Middle frontal gyrus (tissue), 1 donor: ENCODE data around the gene LRCH1.

Experiments
- DNase-seq: peaks from one replicate; pipeline ENCODE4 v3.0.0-alpha.2; 2015; ENCODE audit warnings: low spot score; ENCODE audit errors: extremely low spot score

Gene LRCH1

DNA sequence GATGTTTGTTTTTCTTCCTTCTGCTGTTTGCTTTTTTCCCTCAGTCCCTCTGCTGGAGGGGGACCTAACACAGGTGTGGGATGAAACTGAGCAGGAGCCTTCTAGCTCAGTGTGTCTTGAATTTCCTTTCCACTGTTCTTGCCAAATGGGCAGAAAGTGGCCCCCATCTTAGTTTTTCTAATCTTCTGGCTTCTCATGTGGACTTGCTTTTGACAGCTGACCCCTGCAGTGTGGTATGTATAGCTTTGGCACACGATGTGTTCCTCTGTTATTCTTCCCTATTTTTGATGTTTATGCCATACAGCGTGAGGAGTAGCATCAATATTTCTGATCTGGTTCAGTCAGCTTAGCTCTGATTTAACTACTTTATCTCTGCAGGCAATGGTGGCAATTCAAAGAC, 8.3 kb downstream of the LRCH1 start:
- DNase-seq: no peak

DNA sequence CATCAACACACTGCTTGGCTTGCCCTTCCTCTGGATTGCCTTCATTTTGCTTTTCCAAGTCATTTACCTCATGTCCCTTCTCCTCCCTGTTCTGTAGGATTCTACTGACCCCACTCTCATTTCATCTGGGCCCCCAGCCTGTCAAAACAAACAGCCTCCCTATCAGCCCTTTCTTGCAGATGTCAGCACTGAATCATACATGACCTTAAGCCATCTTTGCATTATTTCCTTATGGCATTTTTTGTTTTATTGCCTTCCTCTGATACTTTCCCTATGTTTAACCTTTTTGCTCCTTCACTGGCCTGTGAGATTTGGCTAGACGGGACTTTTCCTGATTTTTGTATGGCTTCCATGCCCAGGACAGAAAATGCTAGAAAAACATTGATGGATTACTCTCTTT, 8.7 kb downstream of the LRCH1 start:
- DNase-seq: no peak

DNA sequence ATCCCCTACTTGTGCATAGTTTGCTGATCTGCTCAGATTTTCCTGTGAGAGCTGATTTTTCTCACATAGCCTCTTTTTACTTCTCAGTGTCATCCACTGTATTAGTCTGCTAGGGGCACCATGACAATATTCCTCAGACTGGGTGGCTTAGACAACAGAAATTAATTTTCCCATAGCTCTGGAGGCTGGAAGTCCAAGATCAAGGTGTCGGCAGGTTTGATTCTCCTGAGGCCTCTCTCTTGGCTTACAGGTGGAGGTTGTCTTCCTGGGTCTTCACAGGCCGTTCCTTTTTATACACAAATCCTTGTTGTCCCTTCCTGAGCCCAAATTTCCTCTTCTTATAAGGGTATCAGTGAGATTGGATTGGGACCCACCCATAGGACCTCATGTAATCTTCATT, 9.2 kb downstream of the LRCH1 start:
- no peak for DNase-seq

GRCh38 chr13:46562581-46562980, 9.6 kb downstream of the LRCH1 start:
- no peak for DNase-seq

GRCh38 chr13:46565808-46566750, 13.1 kb downstream of the LRCH1 start:
- DNase-seq: no peak

- DNase-seq: no peak
Measured at GRCh38 chr13:46567671-46568070, 14.7 kb downstream of the LRCH1 start.

DNA sequence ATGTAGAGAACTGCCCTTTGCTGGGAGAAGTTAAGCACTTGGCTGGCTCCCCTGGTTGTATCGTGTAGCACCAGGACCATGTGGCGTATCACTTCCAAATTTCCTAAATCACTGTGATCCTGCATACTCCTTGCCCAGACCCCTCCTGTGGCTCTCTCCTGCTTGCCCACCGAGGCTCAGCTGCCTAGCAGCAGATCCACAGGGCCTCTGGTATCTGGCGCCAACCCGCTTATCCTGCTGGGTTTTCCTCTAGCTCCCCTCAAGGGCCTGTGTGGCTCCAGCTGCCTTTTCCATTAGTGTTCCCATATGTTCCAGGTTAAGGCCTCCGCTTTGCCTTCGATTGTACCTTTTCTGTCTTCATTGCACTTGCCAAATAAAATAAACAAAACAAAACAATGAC, 16.5 kb downstream of the LRCH1 start:
- no peak for DNase-seq

DNA sequence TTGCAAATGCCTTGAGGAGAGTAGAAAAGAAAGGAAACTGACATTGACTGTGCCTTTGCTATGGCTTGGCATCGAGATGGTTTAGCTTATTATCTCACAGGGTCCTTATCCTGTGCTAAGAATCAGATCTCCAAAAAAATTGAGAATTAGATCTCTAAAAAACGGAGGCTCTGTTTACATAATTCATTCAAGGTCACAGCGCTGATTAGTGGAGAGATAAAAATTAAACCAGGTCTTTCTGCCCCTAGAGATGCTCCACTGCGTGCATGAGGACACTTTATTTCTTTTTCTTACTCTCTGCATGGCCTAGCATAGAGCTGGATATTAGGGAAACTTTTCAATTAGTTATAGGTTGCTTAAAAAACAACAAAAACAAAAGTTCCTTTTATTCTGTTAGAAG, 17.3 kb downstream of the LRCH1 start:
- no peak for DNase-seq

GRCh38 chr13:46571189-46571908, 18.4 kb downstream of the LRCH1 start:
- no peak for DNase-seq

DNA sequence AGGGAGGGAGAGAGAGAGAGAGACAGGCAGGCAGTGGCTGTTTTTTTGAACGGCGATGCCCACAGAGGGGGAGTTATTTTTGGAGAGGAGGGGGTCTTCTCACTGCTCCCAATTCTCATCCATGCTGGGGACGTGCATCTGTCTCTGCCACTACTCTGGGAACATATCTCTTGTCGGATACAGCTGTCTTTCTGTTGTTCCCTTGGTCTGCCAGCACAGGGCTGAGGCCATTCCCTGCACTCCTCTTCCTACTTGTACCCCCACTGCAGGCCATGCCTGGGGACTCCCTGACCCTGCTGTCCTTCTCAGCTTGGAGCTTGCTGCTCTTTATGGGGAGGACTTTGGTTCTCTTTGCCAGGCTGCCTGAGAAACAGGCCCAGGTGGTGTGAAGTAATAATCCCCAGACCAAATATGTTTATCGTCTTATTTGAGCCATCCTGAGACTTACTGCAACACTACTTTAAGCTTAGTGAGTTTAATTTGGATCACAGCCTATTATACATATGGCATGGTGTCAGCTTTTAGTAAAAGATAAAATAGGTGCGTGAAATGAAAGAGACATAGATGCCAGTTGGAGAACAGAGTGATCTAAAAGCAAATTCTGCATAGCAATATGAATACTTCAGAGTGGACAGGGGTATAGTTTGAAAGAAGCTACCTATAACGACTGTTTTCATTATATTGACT, 19.1 kb downstream of the LRCH1 start:
- DNase-seq: no peak

DNA sequence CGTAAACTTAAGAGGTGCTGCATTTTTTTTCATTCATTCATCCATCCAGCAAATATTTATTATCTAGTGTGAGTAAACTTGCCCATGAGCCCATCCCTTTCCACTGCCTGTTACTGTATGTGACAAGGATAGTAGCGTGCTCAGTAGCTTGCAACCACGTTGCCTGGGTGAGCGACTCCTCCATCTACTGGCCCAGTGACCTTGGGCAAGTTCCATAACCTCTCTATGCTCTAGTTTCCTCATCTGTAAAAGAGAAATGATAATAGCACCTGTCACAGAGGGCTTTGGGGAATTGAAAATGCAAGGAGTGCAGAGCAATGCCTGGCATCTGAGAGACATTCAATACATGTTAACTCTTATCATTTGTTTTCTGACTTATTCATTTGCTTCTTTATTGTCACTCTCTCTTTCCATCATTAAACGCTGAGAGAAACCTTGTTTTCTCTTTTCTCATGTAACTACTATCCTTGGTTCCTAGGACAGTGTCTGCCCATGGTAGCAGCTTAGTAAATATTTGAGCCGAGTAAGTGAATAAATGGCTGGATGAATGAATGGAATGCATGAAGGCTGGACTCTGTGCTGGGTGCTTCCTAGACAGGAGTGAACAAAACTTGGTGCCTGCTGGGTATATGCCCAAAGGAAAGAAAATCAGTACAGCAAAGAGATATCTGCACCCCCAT, 19.9 kb downstream of the LRCH1 start:
- no peak for DNase-seq

GRCh38 chr13:46575301-46575771, 22.4 kb downstream of the LRCH1 start:
- DNase-seq: no peak

DNA sequence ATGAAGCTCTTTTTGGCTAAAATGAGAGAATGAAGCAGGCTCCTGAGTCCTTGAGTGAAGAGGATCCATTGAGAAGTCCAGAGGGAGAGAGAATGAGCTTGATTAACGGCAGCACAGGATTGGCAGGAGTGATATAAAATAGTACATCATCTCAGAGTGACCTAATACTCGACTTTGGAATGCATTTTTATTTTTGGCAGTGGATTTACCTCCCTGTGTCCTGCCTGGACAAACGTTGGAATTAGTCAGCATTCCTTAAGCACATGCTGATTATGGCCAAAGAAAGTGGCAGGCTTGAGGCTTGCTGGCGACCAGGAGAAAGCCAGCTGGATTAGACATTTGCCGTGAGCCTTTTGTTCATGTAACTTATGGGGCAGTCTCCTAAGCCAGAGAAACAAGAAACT, 22.9 kb downstream of the LRCH1 start:
- no peak for DNase-seq

DNA sequence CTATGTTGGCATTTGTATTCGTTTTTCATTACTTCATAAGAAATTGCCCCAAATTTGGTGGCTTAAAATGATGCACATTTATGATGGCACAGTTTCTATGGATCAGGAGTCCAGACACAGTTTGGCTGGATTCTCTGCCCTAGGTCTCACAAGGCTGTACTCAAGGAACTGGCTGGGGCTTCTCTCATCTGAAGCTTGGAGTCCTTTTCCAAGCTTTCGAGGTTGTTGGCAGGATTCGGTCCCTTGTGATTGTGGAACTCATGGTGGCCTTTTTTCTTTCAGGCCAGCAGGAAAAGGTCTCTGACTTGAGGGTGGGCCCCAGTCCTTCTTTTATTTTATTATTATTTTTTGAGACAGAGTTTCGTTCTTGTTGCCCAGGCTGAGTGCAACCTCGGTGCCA, 23.8 kb downstream of the LRCH1 start:
- no peak for DNase-seq

DNA sequence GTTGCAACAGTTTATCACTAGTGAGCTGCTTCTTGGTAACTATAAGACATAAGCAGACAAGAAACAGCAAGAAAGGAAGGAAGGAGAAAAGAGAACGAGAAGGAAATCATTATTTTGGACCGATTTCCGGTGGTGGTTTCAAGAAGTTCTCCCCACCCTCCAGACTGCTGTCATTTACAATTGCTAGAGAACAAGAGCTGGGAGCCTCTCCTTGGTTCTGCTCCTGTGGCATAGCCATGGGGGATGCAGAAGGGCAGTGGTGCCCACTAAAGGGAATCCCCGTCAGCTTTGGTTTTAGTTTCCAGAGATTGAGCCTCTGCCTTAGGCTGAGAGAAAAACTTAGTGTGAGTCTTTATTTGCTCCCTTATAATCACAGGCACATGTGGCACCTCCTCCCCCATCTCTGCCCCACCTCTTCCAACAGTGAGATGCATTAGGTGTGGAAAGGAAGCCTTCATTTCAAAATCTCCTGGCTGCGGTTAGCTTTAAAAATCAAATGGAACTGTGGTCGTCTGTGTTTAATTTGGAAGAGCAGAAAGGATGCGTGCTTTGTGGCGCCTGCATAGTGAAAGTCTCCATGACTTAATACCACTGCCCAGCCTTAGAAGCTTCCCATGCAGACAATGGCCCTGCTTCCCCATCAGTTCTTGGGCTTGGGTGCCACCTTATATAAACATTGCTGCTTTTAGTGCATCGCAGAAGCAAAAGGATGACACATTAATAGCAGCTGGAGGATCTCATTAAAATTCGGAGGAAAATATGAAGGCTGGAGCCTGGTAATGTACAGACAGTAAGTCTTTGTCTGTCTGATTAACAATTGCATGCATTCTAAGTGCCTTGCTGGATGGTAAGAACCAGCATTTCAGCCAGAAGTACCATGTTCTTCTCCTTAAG, 25.0 kb downstream of the LRCH1 start:
- no peak for DNase-seq

- no peak for DNase-seq
Measured at GRCh38 chr13:46578590-46578975, 25.6 kb downstream of the LRCH1 start.

GRCh38 chr13:46580362-46580839, 27.4 kb downstream of the LRCH1 start:
- no peak for DNase-seq

DNA sequence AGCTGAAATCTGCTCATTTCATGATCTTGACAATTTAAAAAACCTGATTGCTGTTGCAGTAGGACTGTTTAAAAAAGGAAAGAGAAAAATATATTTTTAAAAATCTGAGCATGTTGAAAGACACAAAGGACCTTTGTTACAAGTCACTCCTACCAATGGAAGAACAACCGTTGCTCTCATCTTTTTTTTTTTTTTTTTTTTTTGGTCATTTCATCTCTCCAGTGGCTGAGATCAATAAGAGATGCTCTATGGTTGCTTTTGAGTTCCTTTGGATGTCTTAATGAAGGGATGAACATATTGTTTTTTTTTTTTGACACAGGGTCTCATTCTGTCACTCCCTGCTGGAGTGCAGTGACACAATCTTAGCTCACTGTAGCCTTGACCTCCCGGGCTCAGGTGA, 29.2 kb downstream of the LRCH1 start:
- DNase-seq: no peak

DNA sequence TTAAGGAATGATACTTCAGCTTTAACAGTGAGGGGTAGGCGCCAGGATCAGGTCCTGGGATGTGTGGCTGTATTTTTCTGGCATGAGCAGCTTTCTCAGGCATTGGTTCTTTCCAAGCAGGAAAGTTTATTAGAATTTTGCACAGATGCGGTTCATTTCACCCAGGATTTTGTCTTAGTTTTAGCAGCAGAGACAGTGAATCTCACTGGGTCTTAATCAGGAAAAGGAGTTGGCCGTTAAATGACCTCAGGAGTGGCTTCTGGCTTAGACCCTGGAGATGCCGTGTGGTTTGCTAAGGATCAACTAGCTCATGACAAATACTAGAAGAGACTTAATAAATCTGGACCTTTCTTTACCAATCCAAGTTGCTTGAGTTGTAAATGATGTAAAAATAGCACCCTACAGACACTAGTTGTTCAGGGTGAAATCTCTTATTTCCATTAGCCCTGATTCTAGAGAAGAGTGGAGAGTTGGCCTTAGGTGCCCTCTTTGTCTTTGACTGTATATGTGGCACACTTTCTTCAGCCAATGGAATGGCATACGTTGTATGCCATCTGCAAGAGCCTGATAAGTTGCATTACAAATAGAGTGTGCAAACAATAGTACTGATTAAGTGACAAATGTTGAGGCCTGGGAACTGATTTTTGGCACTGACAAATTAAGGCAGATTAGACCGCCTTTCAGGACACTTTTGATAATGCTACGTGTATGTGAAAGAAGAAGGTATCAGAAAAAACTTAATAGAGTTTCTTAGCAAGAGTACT, 34.0 kb downstream of the LRCH1 start:
- DNase-seq: no peak
